Measurements from ENCODE around the gene DKC1. TPM values are rescaled to one million over a fixed set of nuclear protein-coding genes. Genes with fewer than 3 reads are reported as not detected.
A peak's percentile ranks its signal among the peaks of the same experiment; 100 is the strongest.

Gene DKC1
- total RNA-seq, 1 experiment from 2014 or later, result 179 TPM

DNA sequence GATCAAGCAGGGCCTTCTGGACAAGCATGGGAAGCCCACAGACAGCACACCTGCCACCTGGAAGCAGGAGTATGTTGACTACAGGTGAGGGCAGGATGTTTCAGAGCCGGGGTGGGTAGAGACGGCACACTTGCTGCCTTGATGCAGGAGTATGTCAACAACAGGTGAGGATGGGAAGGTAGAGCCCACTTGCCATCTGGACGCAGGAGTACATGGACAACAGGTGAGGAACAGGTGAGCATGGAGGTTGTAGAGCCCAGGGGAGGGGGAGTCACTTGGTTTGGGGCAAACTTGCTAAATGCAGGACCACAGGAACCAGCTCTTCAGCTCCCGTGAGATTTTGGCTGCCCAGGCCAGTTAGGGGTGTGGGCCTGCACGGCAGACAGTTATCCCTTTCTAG, 12.0 kb downstream of the DKC1 start:
- H3K4me3 ChIP-seq (ENCODE audit: low read depth in 2 of 2, low read length in 2 of 2), result no peak overlapping the region
- ATAC-seq, result no peak
- ChIA-PET POLR2A (no interaction called here), CTCF (no interaction called here)
- no peaks in the 10 kb centered on the region for H3K27me3 ChIP-seq (ENCODE audit: control insufficient read depth, insufficient read depth, low read length)
- H3K27ac ChIP-seq (ENCODE audit: low read length), result no peak overlapping the region
- no TSS peak for BruUV-seq (replicated peaks)
- TF ChIP-seq POLR2AphosphoS5 (IDR thresholded peaks at IDR 0.05; ENCODE audit: low read depth, low read length) (no peak), SIN3A (IDR thresholded peaks at IDR 0.05; ENCODE audit: borderline replicate concordance, insufficient read depth, low read depth, low read length) (no peak), TCF7L2 (IDR thresholded peaks at IDR 0.05; ENCODE audit: low read depth, low read length) (no peak)
- TF ChIP-seq, protein P1, sequence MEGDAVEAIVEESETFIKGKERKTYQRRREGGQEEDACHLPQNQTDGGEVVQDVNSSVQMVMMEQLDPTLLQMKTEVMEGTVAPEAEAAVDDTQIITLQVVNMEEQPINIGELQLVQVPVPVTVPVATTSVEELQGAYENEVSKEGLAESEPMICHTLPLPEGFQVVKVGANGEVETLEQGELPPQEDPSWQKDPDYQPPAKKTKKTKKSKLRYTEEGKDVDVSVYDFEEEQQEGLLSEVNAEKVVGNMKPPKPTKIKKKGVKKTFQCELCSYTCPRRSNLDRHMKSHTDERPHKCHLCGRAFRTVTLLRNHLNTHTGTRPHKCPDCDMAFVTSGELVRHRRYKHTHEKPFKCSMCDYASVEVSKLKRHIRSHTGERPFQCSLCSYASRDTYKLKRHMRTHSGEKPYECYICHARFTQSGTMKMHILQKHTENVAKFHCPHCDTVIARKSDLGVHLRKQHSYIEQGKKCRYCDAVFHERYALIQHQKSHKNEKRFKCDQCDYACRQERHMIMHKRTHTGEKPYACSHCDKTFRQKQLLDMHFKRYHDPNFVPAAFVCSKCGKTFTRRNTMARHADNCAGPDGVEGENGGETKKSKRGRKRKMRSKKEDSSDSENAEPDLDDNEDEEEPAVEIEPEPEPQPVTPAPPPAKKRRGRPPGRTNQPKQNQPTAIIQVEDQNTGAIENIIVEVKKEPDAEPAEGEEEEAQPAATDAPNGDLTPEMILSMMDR (IDR thresholded peaks at IDR 0.05), result no peak
- TF ChIP-seq, protein P2, sequence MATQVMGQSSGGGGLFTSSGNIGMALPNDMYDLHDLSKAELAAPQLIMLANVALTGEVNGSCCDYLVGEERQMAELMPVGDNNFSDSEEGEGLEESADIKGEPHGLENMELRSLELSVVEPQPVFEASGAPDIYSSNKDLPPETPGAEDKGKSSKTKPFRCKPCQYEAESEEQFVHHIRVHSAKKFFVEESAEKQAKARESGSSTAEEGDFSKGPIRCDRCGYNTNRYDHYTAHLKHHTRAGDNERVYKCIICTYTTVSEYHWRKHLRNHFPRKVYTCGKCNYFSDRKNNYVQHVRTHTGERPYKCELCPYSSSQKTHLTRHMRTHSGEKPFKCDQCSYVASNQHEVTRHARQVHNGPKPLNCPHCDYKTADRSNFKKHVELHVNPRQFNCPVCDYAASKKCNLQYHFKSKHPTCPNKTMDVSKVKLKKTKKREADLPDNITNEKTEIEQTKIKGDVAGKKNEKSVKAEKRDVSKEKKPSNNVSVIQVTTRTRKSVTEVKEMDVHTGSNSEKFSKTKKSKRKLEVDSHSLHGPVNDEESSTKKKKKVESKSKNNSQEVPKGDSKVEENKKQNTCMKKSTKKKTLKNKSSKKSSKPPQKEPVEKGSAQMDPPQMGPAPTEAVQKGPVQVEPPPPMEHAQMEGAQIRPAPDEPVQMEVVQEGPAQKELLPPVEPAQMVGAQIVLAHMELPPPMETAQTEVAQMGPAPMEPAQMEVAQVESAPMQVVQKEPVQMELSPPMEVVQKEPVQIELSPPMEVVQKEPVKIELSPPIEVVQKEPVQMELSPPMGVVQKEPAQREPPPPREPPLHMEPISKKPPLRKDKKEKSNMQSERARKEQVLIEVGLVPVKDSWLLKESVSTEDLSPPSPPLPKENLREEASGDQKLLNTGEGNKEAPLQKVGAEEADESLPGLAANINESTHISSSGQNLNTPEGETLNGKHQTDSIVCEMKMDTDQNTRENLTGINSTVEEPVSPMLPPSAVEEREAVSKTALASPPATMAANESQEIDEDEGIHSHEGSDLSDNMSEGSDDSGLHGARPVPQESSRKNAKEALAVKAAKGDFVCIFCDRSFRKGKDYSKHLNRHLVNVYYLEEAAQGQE (IDR thresholded peaks at IDR 0.05; ENCODE audit: insufficient read depth in 1 of 2, low read depth in 2 of 2, low read length in 1 of 2), result no peak
- peaks cover 26% of the 10 kb centered on the region for H3K4me1 ChIP-seq (ENCODE audit: control insufficient read depth, insufficient read depth, low read length)
- no peak for DNase-seq (ENCODE audit: low read depth, low spot score)
- in situ Hi-C loops (cut with HindIII; ENCODE audit: low pct_unique_long_range_greater_than_20kb, low sequenced_read_pairs) (no loop called here), intact Hi-C loops (cut with micrococcal nuclease; ENCODE audit: unreplicated experiment) (no loop called here)
- peaks cover 25% of the 10 kb centered on the region for H3K36me3 ChIP-seq (ENCODE audit: control insufficient read depth, insufficient read depth, low read length)
- H3K9me3 ChIP-seq (ENCODE audit: control insufficient read depth, insufficient read depth, low read depth, low read length), result no peaks in the 10 kb centered on the region

DNA sequence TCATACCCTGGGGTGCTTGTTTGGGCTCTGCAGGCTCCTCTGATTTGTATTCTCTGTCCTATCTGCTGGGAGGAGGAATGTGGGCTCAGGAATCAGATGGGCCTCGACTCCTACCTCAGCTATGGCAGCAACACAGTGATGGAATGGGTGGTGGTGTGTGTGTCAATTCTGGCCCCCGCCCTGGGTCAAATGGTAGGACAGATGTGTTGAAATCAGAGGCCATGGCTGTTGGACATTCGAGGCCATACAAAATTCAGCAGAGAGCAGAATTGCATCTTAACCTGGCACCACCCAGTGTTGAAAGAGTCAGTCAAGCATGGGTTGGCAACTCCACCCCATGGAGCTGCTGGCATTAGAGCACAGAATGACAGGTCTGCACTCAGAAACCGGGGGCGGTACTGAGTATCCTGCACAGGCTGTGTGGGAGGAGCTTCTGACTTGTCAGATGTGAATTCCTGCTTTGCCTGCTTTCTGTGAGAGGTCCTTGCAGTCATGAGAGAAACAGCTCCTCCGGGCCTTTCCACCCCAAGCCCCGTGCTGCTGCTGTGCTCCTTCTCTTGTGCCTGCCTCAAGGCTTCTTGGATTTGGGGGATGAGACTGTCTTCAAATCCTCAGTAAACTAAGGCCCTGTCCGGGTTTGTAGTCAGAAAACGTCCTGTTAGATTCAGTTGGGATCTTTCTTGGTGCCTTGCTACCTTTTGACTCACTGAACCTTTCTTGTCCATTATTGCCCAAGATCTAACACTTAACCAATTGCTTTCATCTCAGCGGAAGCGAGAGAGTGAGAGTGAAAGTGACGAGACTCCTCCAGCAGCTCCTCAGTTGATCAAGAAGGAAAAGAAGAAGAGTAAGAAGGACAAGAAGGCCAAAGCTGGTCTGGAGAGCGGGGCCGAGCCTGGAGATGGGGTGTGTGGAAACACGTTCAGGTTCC, 13.0 kb downstream of the DKC1 start:
- CTCF ChIA-PET, result no interaction called here

More for the DNA sequence above, 13.0 kb downstream of the DKC1 start:
- DNase-seq (ENCODE audit: low read depth, low spot score), result no peak
- in situ Hi-C loops (cut with HindIII; ENCODE audit: low pct_unique_long_range_greater_than_20kb, low sequenced_read_pairs) (no loop called here), intact Hi-C loops (cut with micrococcal nuclease; ENCODE audit: unreplicated experiment) (no loop called here)
- POLR2A ChIA-PET, result interaction anchor here (0.7 to 1.1 kb wide), 3 partner anchors 9 to 259 kb away, joined by 3 read pairs; partner anchors contain the start of gene FAM3A
- Histone ChIP-seq H3K27ac (ENCODE audit: low read length) (no peak overlapping the region; the same call in 1 of the 2 replicates), H3K9me3 (ENCODE audit: control insufficient read depth, insufficient read depth, low read depth, low read length) (no peaks in the 10 kb centered on the region), H3K27me3 (ENCODE audit: control insufficient read depth, insufficient read depth, low read length) (no peaks in the 10 kb centered on the region), H3K36me3 (ENCODE audit: control insufficient read depth, insufficient read depth, low read length) (peaks cover 20% of the 10 kb centered on the region; the same call in 1 of the 2 replicates), H3K4me3 (ENCODE audit: low read depth in 2 of 2, low read length in 2 of 2) (no peak overlapping the region), H3K4me1 (ENCODE audit: control insufficient read depth, insufficient read depth, low read length) (peaks cover 26% of the 10 kb centered on the region)
- ATAC-seq, result peak; percentile 52
- no TSS peak for BruUV-seq (replicated peaks)
- TF ChIP-seq, protein P2 (IDR thresholded peaks at IDR 0.05; ENCODE audit: insufficient read depth in 1 of 2, low read depth in 2 of 2, low read length in 1 of 2), result no peak
- TF ChIP-seq POLR2AphosphoS5 (IDR thresholded peaks at IDR 0.05; ENCODE audit: low read depth, low read length), result no peak
- no peak for TF ChIP-seq SIN3A (IDR thresholded peaks at IDR 0.05; ENCODE audit: borderline replicate concordance, insufficient read depth, low read depth, low read length)
- TF ChIP-seq, protein P1 (IDR thresholded peaks at IDR 0.05), result no peak
- no peak for TF ChIP-seq TCF7L2 (IDR thresholded peaks at IDR 0.05; ENCODE audit: low read depth, low read length)

Data from Panc1 (cell line).